SK-N-MC (cell line): ENCODE data around the gene CIAO2B.

Experiments used
- DNase-seq: peaks from one replicate; pipeline ENCODE4 v3.0.0-alpha.2; 2011; ENCODE audit warnings: low read depth, low spot score
- H3K27ac ChIP-seq: fragments of 200-600 bp; sonication (generic); 2 replicates; pipeline ENCODE4 v1.5.1; 2016; ENCODE audit warnings: mixed run types
- H3K36me3 ChIP-seq: fragments of 200-600 bp; sonication (generic); 2 replicates; pipeline ENCODE4 v1.6.1; 2017; ENCODE audit warnings: antibody characterized with exemption, low read length, mixed read lengths; ENCODE audit not compliant: insufficient read depth
- H3K4me3 ChIP-seq: fragments of 200-600 bp; sonication (generic); 2 replicates; pipeline ENCODE4 v1.5.1; 2016
- H3K9ac ChIP-seq: fragments of 200-600 bp; sonication (generic); 2 replicates; pipeline ENCODE4 v1.8.0; 2017; ENCODE audit warnings: mixed run types, mixed read lengths; ENCODE audit not compliant: insufficient read length
- H3K9me3 ChIP-seq: fragments of 200-600 bp; sonication (generic); 2 replicates; pipeline ENCODE4 v1.6.1; 2017; ENCODE audit warnings: low read depth, mild to moderate bottlenecking, antibody characterized with exemption, low read length, moderate library complexity, mixed read lengths
- EZH2 ChIP-seq: fragments of 200-600 bp; sonication (generic); IDR thresholded peaks from one replicate; pipeline ENCODE4 v1.6.1; 2017; ENCODE audit warnings: antibody characterized with exemption
- FOXP2 ChIP-seq: optimal IDR thresholded peaks from 2 replicates; pipeline ENCODE3; 2011; ENCODE audit warnings: mild to moderate bottlenecking, moderate library complexity; ENCODE audit not compliant: insufficient read depth; ENCODE audit errors: extremely low read length, control extremely low read depth
- POLR2AphosphoS5 ChIP-seq: IDR thresholded peaks from 2 replicates; pipeline ENCODE4 v1.6.1; 2012; ENCODE audit warnings: mild to moderate bottlenecking, low read depth, low read length, borderline replicate concordance

The CIAO2B gene

DNA sequence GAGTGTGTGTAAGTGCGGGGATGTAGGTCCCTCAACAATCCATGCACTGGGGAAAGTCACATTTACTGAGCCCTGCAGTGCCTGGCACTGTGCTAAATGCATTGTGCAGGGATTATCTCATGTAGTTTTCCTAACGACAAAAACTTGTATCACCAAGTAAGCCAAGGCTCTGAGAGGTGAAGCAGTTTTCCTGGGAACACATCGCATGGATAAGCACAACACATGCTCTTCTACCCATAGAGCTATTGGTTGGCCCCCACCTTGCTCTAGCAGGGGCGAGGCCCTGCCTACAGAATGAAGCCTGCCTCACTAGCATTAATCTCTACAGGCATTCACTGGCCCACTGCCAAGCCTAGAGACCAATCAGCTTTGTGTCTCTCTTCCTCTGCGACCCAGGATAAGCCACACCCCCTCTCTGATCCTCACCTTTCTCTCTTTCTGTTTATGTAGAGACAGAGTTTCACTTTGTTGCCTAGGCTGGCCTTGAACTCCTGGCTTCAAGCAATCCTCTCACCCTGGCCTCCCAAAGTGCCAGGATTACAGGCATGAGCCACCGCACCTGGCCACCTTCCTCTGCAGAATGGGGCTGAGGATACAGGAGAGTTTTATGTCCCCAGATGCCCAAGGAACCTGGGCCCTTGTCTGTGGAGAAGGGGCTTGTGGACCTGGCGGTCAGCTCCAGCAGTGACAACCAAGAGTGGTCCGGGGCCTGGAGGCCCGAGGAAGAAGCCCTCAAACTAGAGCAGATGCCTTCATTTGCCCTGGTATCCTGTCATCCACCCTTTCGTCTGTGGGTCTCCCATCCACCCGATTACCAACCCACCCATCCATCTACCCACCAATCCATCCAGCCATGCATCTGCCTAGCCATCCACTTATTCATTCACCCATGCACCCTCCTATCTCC lies 28.3 kb downstream of the CIAO2B start:
- no peaks in the 10 kb centered on the region for H3K36me3 ChIP-seq
- H3K9ac ChIP-seq: no peak overlapping the region
- H3K4me3 ChIP-seq: no peak overlapping the region
- no peak for DNase-seq
- H3K9me3 ChIP-seq: no peaks in the 10 kb centered on the region
- no peak overlapping the region for H3K27ac ChIP-seq
- TF ChIP-seq EZH2 (no peak), POLR2AphosphoS5 (no peak), FOXP2 (no peak)

DNA sequence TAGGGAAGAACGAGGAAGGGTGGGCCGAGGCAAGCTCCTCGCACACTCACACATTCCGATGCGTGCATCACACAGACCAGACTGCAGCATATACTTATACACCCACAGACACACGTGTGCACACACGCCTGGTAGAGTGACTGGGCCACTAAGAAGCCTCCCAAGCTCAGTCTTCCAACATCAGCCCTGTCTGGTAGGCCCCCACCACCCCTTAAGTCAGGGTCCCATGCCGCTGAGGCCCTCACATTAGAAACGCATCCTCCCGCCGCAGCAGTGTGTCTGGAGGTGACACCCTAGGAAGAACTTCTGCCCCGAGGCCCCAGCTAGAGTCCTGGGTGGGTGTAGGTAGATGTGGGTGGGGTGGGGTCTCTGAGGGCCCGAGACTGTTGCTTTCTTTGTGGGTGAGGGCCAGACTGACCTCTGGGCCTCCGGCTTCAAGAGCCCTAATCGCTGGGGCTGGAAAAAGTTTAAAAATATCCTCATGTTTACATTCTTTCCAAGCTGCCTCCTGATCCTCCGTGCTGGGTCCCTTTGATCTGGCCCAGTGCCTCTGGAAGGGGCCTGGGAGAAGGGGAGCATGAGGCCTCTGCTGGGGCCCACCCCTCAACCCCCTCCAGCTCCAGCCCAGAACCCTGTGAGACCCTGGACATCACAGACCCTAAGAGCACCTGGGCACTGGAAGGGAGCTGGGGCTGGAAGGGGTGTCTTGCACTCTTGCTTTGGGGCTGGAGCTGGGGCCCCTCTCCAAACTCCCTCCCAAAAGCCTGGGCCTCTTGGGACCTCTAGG lies 29.2 kb downstream of the CIAO2B start:
- Histone ChIP-seq H3K9me3 (no peaks in the 10 kb centered on the region), H3K4me3 (no peak overlapping the region), H3K9ac (no peak overlapping the region), H3K27ac (no peak overlapping the region), H3K36me3 (no peaks in the 10 kb centered on the region)
- no peak for DNase-seq
- no peak for TF ChIP-seq POLR2AphosphoS5
- TF ChIP-seq EZH2: no peak
- TF ChIP-seq FOXP2: no peak

DNA sequence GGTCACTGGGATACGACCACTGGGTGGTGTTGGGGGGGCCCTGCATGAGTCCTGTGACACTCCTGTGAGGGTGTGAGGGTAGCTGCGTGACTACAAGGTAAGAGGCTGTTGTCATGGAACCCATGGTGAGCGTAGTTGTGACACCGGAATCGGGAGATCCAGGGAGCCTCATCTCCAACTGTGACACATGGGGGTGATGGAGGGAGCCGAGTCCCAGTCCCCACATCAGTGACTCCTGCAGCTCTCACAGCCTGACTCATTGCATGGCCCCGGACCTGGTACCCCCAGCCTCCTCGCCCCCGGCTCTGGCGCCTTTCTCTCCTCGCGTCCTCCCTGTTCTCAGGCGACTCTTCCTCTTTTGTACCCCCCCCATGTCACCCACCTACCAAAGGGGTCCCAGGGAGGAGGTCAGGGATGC lies 29.8 kb downstream of the CIAO2B start:
- TF ChIP-seq FOXP2 (no peak), POLR2AphosphoS5 (no peak), EZH2 (no peak)
- H3K4me3 ChIP-seq: no peak overlapping the region
- no peak overlapping the region for H3K27ac ChIP-seq
- H3K36me3 ChIP-seq: no peaks in the 10 kb centered on the region
- H3K9ac ChIP-seq: no peak overlapping the region
- H3K9me3 ChIP-seq: no peaks in the 10 kb centered on the region
- no peak for DNase-seq

DNA sequence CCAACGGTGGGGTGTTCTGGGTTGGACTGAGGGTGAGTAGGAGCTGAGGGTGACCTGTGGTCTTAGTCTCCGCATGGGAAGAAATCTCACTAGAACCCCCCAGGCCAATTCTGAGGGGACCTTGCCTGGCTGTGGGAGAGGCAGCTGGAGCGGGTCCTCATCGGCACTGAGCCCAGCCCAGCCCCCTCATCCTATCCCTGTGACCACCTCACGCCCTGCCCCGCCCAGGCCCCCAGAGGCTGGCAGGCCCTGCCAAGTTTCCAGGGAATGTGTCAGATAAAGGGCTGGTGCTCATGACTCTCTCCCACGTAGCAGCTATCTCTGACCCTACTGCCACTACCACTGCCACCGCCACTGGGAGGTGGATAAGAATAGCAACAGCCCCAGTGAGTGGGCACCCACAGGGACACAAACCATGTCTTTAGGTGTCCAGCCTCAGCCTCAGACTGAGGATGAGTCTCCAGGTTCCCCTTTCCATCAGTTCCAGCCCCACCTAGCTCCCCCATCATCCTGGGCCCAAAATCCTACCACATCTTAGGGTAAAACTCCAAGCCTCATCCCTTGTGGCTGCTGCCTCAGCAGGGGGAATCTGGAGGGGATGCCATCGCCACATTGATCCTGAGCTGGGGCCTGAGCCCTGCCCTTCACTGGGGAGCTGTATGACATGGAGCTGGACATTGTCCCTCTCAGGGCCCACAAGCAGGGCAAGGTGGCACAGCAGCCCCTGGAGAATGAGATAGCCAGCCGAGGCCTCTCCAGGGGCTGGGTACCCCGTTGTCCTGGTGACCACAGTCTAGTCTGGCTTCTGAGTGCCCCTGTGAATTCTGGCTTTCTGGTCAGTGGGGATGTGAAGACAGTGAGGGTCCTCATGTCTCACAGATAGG lies 30.4 kb downstream of the CIAO2B start:
- Histone ChIP-seq H3K4me3 (no peak overlapping the region), H3K9me3 (no peaks in the 10 kb centered on the region), H3K27ac (no peak overlapping the region), H3K36me3 (no peaks in the 10 kb centered on the region), H3K9ac (no peak overlapping the region)
- no peak for DNase-seq
- no peak for TF ChIP-seq FOXP2
- no peak for TF ChIP-seq POLR2AphosphoS5
- TF ChIP-seq EZH2: no peak

DNA sequence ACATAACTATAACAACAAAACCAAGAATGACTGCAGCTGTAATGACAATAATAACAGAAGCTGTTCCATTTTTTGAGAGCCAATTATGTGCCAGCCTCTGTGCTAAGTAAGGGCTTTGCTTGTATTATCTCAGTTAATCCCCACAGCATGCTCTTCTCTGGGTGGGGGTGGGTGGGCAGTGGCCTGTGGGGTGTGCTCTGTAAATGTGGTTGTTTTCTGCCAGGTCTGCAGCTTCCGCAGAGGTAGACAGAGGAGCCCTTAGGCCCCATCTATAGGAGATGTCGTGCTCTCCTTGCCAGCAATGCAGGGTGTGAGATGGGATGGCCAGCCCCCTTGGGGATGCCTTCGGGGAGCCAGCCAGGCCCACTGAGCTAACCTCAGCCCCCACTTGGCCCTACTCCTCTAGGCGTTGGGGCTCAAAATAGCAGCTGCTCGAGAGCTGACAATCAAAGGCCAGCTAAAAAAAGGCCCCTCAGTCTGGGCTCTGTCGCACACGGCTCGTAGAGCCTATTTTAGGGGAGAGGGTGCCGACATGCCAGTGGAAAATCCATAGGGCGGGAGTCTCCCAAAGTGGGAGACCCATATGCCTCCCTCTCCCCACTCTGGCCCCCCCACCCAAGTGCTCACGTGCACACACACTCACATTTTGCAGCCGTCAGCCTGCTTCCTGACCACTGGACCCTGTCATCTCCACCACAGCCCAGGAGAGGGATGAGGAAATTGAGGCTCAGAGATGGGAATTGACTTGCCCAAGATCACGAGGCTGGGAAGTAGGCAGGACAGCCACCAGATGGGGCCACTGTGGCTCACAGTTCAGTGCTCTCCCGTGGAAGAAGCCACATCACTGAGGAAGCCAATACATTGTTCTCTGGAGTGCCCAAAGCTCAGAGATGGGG lies 31.3 kb downstream of the CIAO2B start:
- H3K27ac ChIP-seq: no peak overlapping the region
- DNase-seq: no peak
- no peak overlapping the region for H3K9ac ChIP-seq
- no peaks in the 10 kb centered on the region for H3K36me3 ChIP-seq
- no peaks in the 10 kb centered on the region for H3K9me3 ChIP-seq
- TF ChIP-seq POLR2AphosphoS5 (no peak), EZH2 (no peak), FOXP2 (no peak)
- no peak overlapping the region for H3K4me3 ChIP-seq

DNA sequence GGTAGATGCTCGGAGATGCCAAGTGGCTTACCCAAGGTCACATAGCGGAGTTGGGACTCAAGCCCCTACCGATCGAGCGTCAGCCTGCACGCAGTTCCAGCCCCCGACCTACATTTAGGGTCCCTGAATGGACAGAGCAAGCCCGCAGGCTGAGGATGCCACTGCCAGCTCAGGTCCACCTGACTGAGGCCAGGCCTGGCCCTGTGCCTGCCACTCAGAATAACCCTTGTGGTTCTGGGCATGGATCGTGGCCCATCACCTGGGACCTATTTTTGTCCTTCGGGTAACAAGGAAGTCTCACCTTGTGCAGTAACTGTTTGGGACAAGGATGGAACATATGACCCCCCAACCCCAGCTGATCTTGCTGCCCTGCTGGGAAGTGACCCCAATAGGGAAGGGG lies 32.6 kb downstream of the CIAO2B start:
- Histone ChIP-seq H3K27ac (no peak overlapping the region), H3K9me3 (no peaks in the 10 kb centered on the region), H3K4me3 (no peak overlapping the region), H3K36me3 (no peaks in the 10 kb centered on the region), H3K9ac (no peak overlapping the region)
- TF ChIP-seq POLR2AphosphoS5 (no peak), FOXP2 (no peak), EZH2 (no peak)
- no peak for DNase-seq

DNA sequence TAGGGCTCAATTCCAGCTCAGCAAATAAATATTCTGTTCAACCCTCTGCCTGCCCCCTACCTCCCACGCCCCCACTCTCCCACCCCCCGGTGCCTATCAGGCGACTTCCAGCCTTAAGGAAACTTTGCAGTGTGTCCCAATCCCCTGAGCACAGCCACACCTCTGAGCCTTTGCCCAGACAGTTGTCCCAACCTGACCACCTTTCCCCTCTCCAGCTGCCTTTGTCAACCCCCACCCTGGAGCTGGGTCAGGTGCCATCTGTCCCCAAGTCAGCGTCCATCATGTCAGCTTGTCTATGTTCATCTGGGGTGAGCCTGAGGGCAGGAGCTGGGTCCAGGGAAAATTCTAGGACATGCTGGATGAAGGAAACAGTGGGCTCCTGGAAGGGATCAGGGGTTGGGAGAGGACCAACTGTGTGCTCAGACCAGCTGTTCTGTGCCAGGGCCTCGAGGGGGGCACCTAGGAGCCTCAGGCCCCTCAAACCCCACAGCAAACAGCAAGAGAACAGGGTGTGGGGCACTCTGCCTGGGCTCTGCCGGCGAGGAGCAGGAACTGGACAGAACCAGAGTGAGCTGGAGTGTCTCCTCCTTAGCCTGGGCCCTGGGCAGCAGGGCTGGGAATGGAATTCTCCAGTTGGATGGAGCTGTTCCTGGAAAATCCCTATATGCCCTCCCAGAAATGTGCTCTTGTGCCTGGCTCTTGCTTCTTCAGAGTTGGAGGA lies 33.3 kb downstream of the CIAO2B start:
- no peak overlapping the region for H3K9ac ChIP-seq
- DNase-seq: no peak
- H3K4me3 ChIP-seq: no peak overlapping the region
- H3K27ac ChIP-seq: no peak overlapping the region
- H3K9me3 ChIP-seq: no peaks in the 10 kb centered on the region
- H3K36me3 ChIP-seq: no peaks in the 10 kb centered on the region
- no peak for TF ChIP-seq FOXP2
- TF ChIP-seq POLR2AphosphoS5: no peak
